ENCODE results near the gene RNF214.

- no peak for TF ChIP-seq CTCF (conservative IDR thresholded peaks at IDR 0.05; ENCODE audit: low read depth, low read length)
- TF ChIP-seq CEBPB (IDR thresholded peaks at IDR 0.05; ENCODE audit: low read depth, low read length), result no peak
- no peak for TF ChIP-seq USF2 (IDR thresholded peaks at IDR 0.05; ENCODE audit: low read depth, low read length)
- TF ChIP-seq RFX5 (IDR thresholded peaks at IDR 0.05; ENCODE audit: low read depth, low read length), result no peak
- TF ChIP-seq POLR2A (IDR thresholded peaks at IDR 0.05; ENCODE audit: low read depth, low read length), result no peak
- no peak for TF ChIP-seq ELK1 (IDR thresholded peaks at IDR 0.05; ENCODE audit: borderline replicate concordance, low read depth, low read length)
These were observed 29.4 kb upstream of the RNF214 start for GRCh38 chr11:117203069-117203407.
